ENCODE measurements around the gene CRB3. TPM values are rescaled to one million over a fixed set of nuclear protein-coding genes. Genes with fewer than 3 reads are reported as not detected.

Gene CRB3
- total and polyA plus RNA-seq, 4 donors = 19.2 to 38.7 (median 28.9) TPM

- Histone ChIP-seq H3K36me3 (ENCODE audit: control insufficient read depth in 4 of 4, insufficient read depth in 3 of 4, low read depth in 1 of 4, low read length in 3 of 4) (peaks cover 2 to 41% (median 28%) of the 10 kb centered on the region in 4 donors), H3K4me1 (ENCODE audit: control insufficient read depth in 4 of 4, insufficient read depth in 4 of 4, low read length in 3 of 4) (no peaks in the 10 kb centered on the region), H3K27me3 (ENCODE audit: control insufficient read depth in 4 of 4, insufficient read depth in 4 of 4, low read length in 3 of 4) (no peaks in the 10 kb centered on the region), H3K9ac (ENCODE audit: low read depth in 1 of 2, low read length in 2 of 2) (no peak overlapping the region), H3K27ac (ENCODE audit: low read depth in 1 of 2, low read length in 2 of 2) (no peak overlapping the region), H3K4me3 (ENCODE audit: low read depth in 1 of 3, low read length in 3 of 3) (no peak overlapping the region), H3K9me3 (ENCODE audit: control insufficient read depth in 4 of 4, low read length in 3 of 4) (peaks cover 3 to 10% (median 5%) of the 10 kb centered on the region in 4 donors)
- no peak for DNase-seq (ENCODE audit: low spot score)
- TF ChIP-seq SP1 (IDR thresholded peaks at IDR 0.05) = no peak
- TF ChIP-seq GABPA (IDR thresholded peaks at IDR 0.05 in 1 of 2, conservative IDR thresholded peaks at IDR 0.05 in 1 of 2) = no peak
- no peak for TF ChIP-seq ZBTB33 (IDR thresholded peaks at IDR 0.05)
- no peak for TF ChIP-seq ATF3 (IDR thresholded peaks at IDR 0.05)
- no peak for TF ChIP-seq REST (IDR thresholded peaks at IDR 0.05)
- no peak for TF ChIP-seq JUND (IDR thresholded peaks at IDR 0.05)
- TF ChIP-seq RAD21 (IDR thresholded peaks at IDR 0.05) = no peak
- TF ChIP-seq NR2F2 (IDR thresholded peaks at IDR 0.05) = no peak
- TF ChIP-seq RXRA (IDR thresholded peaks at IDR 0.05) = no peak
- TF ChIP-seq YY1 (IDR thresholded peaks at IDR 0.05) = no peak
- no peak for TF ChIP-seq FOXA1 (IDR thresholded peaks at IDR 0.05)
- no peak for TF ChIP-seq EGR1 (IDR thresholded peaks at IDR 0.05; ENCODE audit: low read depth in 2 of 2)
- TF ChIP-seq FOXA2 (IDR thresholded peaks at IDR 0.05) = no peak
- no peak for TF ChIP-seq HNF4G (IDR thresholded peaks at IDR 0.05)
- no peak for TF ChIP-seq MAX (IDR thresholded peaks at IDR 0.05)
- WGBS = 98% methylated on average over 2 of the region's 2 CpGs
These were observed 11.2 kb upstream of the CRB3 start for GRCh38 chr19:6452899-6453298.

- Histone ChIP-seq H3K4me3 (ENCODE audit: low read depth in 1 of 3, low read length in 3 of 3) (no peak overlapping the region), H3K9ac (ENCODE audit: low read depth in 1 of 2, low read length in 2 of 2) (no peak overlapping the region), H3K27ac (ENCODE audit: low read depth in 1 of 2, low read length in 2 of 2) (no peak overlapping the region), H3K9me3 (ENCODE audit: control insufficient read depth in 4 of 4, low read length in 3 of 4) (peaks cover 3 to 10% (median 5%) of the 10 kb centered on the region in 4 donors), H3K27me3 (ENCODE audit: control insufficient read depth in 4 of 4, insufficient read depth in 4 of 4, low read length in 3 of 4) (no peaks in the 10 kb centered on the region), H3K36me3 (ENCODE audit: control insufficient read depth in 4 of 4, insufficient read depth in 3 of 4, low read depth in 1 of 4, low read length in 3 of 4) (peaks cover 2 to 41% (median 28%) of the 10 kb centered on the region in 4 donors), H3K4me1 (ENCODE audit: control insufficient read depth in 4 of 4, insufficient read depth in 4 of 4, low read length in 3 of 4) (peaks cover 2 to 8% (median 6%) of the 10 kb centered on the region in 4 donors)
- DNase-seq (ENCODE audit: low spot score) = no peak
- TF ChIP-seq HNF4A (conservative IDR thresholded peaks at IDR 0.05) (no peak), MAX (IDR thresholded peaks at IDR 0.05) (no peak), FOXA1 (IDR thresholded peaks at IDR 0.05) (no peak), EGR1 (IDR thresholded peaks at IDR 0.05; ENCODE audit: low read depth in 2 of 2) (no peak), TAF1 (conservative IDR thresholded peaks at IDR 0.05) (no peak), ATF3 (IDR thresholded peaks at IDR 0.05) (no peak), REST (IDR thresholded peaks at IDR 0.05) (no peak), JUND (IDR thresholded peaks at IDR 0.05) (no peak), SP1 (IDR thresholded peaks at IDR 0.05) (no peak), NR2F2 (IDR thresholded peaks at IDR 0.05) (no peak), HNF4G (IDR thresholded peaks at IDR 0.05) (no peak), GABPA (IDR thresholded peaks at IDR 0.05 in 1 of 2, conservative IDR thresholded peaks at IDR 0.05 in 1 of 2) (no peak), CTCF (IDR thresholded peaks at IDR 0.05; ENCODE audit: low read depth, low read length, missing input control) (no peak), RXRA (IDR thresholded peaks at IDR 0.05) (no peak), YY1 (IDR thresholded peaks at IDR 0.05) (no peak), FOXA2 (IDR thresholded peaks at IDR 0.05) (no peak)
- whole genome bisulfite sequencing = 98% methylated on average over 11 of the region's 11 CpGs
These were observed 10.0 kb upstream of the CRB3 start for GRCh38 chr19:6453951-6454565.

Measured in liver (tissue), 9 donors.